Mucosa of stomach (tissue), 1 donor: Measurements from ENCODE around the gene THY1.
A peak's percentile ranks its signal among the peaks of the same experiment; 100 is the strongest.
"Not testable (repeated sequence)": the region's sequence is repeated elsewhere in the genome, so short reads cannot be mapped to it uniquely, and the experiment has no call there.

ENCODE experiments used
- H3K27me3 ChIP-seq: one replicate; pipeline ENCODE4 v1.7.0; 2013; ENCODE audit warnings: mild to moderate bottlenecking, low read length; ENCODE audit not compliant: control insufficient read depth, insufficient read depth
- H3K36me3 ChIP-seq: one replicate; pipeline ENCODE4 v1.7.0; 2013; ENCODE audit warnings: low read length; ENCODE audit not compliant: control insufficient read depth, insufficient read depth
- H3K4me1 ChIP-seq: one replicate; pipeline ENCODE4 v1.7.0; 2013; ENCODE audit warnings: mild to moderate bottlenecking, low read length; ENCODE audit not compliant: control insufficient read depth, insufficient read depth
- H3K4me3 ChIP-seq: one replicate; pipeline ENCODE4 v1.7.0; 2013; ENCODE audit warnings: low read length
- H3K9ac ChIP-seq: one replicate; pipeline ENCODE4 v1.7.0; 2013; ENCODE audit warnings: mild to moderate bottlenecking, low read length, moderate library complexity
- H3K9me3 ChIP-seq: one replicate; pipeline ENCODE4 v1.7.0; 2013; ENCODE audit warnings: mild to moderate bottlenecking, low read length, moderate library complexity; ENCODE audit not compliant: control insufficient read depth
- donor health status: Pancreatic carcinoma.

Gene THY1

DNA sequence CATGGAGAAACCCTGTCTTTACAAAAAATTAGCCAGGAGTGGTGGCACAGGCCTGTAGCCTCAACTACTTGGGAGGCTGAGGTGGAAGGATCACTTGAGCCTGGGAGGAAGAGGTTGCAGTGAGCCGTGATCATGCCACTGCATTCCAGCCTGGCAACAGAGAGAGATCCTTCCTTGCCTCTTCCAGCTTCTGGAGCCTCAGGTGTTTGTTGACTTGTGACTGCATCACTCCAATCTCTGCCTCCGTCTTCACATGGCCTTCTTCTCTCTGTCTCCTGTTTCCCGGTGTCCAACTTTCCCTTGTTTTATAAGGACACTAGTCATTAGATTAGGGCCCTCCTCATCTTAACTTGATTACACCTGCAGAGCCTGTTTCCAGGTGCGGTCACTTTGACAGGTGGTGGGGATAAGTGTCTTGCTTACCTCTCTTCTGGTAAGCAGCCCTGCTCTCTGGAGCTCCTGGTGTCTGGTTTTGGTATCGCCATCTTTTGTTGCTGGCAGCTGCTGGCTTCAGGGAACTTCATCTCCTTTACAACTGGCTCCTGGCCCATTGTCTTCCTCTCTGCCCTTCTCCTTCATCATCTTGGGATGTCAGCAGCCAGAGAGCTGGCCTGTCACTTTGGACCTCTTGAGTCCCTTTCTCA is 33.2 kb downstream of the THY1 start:
- H3K27me3 ChIP-seq: no peaks in the 10 kb centered on the region
- no peaks in the 10 kb centered on the region for H3K36me3 ChIP-seq
- no peak overlapping the region for H3K4me3 ChIP-seq
- H3K4me1 ChIP-seq: no peaks in the 10 kb centered on the region
- no peak overlapping the region for H3K9ac ChIP-seq
- no peaks in the 10 kb centered on the region for H3K9me3 ChIP-seq

DNA sequence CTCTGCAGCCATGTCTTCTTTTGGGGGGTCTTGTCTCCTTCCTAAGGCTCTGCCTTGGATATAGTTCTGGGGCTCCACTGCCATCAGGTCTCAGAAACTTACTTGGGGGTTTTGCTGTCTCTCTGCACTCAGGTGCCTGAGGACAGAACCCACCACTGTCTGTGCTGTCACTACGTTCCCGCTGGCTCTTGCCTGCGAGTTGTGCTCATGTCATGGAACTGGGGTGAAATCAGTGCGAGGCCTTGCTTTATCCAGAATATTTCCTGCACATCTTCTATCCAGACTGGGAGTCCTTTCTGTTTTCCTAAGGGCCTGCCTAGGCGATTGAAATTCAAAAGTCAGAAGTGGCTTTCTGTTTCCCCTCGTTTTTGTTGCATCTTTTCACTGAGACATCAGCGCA is 34.9 kb downstream of the THY1 start:
- Histone ChIP-seq H3K36me3 (no peaks in the 10 kb centered on the region), H3K4me1 (no peaks in the 10 kb centered on the region), H3K9me3 (no peaks in the 10 kb centered on the region), H3K9ac (no peak overlapping the region), H3K4me3 (no peak overlapping the region), H3K27me3 (no peaks in the 10 kb centered on the region)

DNA sequence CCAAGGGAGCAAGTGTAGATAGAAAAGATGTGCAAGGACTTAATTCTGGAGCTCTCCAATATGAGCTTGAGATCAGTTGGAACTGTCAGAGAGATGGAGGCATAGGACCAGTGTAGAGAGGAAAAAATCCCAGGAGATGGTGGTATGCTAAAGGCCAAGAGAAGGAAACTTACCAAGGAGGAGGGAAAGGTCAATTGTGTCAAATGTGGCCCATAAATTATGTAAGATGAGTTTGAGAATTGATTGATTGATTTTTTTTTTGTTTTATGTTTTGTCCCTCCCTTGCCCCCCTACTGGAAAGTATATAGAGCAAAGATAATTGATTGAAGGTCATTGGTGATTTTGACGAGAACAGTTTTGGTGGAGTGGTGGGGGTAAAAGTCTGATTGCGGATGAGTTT is 38.6 kb downstream of the THY1 start:
- H3K9me3 ChIP-seq: no peaks in the 10 kb centered on the region
- peaks cover 17% of the 10 kb centered on the region for H3K4me1 ChIP-seq
- H3K4me3 ChIP-seq: no peak overlapping the region
- no peak overlapping the region for H3K9ac ChIP-seq
- H3K27me3 ChIP-seq: peaks cover 12% of the 10 kb centered on the region
- H3K36me3 ChIP-seq: no peaks in the 10 kb centered on the region

DNA sequence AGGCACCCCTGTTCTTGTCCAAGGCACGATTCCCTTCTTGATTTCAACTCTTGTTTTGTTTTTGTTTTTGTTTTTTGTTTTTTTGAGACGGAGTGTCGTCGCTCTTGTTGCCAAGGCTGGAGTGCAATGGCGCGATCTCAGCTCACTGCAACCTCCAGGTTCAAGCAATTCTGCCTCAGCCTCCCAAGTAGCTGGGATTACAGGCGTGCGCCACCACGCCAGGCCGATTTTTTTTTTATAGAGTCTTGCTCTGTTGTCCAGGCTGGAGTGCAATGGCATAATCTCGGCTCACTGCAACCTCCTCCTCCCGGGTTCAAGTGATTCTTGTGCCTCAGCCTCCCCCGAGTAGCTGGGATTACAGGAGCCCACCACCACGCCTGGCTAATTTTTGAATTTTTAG is 40.5 kb downstream of the THY1 start:
- Histone ChIP-seq H3K27me3 (peaks cover 12% of the 10 kb centered on the region), H3K4me1 (peaks cover 17% of the 10 kb centered on the region)
- H3K9ac ChIP-seq, H3K4me3 ChIP-seq, H3K9me3 ChIP-seq, H3K36me3 ChIP-seq: not testable (repeated sequence)

DNA sequence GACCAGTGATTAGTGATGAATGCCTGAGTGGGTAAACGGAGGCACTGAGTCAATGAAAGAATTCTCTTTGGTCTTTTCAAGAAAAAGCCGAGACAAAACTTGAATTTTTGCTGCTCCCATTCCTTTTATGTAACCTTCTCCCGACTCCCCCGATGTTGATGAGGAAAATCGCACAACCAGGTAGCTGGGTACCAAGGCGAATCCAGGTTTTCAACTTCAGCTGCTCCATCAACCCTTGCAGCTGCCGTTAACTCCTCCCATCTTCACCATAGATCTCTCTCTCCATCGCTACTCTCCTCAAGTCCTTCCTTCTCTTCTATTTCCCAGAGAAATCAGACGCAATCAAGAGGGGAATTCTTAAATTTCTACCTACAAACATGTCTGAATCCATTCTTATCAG is 40.9 kb downstream of the THY1 start:
- Histone ChIP-seq H3K4me3 (peak overlapping the region; percentile 35), H3K36me3 (no peaks in the 10 kb centered on the region), H3K9me3 (no peaks in the 10 kb centered on the region), H3K4me1 (peaks cover 17% of the 10 kb centered on the region), H3K9ac (no peak overlapping the region), H3K27me3 (peaks cover 12% of the 10 kb centered on the region)

DNA sequence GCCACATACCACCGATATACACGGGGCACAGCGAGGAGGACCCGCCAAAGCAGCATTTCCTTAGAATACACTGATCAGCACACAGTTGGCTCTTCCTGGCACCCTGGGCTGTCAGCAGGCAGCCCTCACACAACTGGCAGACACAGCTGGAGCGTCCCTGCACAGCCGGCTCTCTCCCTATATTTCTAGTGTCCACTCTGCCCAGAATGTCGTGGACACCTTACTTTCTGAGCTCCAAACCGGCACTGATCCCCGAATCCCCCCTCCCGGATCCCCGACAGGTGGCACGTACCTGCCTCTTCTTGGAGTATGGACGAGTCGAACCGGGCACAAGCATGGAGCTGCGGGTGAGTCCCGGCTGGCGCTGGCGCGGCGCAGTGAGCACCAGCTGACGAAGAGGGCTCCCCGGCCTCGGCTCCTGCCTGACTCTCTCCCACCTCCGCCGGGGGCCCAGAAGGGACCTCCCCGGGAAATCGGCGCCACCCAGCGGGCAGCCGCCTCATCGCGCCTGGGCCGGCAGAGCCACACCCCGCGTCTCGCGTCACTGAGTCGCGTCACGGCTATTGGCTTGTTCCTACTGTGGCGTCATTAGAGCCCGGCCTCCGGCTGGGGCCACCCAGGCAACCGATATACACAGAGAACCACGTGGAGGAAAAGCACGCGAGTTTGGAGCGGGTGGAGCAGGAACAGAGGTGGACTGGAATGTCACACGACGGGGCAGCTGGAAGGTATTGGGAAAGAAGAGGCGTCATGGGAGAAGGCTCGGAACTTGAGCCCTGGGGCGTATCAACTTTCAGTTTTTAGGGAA is 41.6 kb downstream of the THY1 start, which contains the start of gene USP2:
USP2 (minus strand) TSS at position 510 of the 808 bp plus-strand sequence. CDS start 8,210 bp downstream, outside the sequence.
- Histone ChIP-seq H3K36me3 (no peaks in the 10 kb centered on the region), H3K9ac (peak within 1 kb of the TSS; percentile 68), H3K9me3 (no peaks in the 10 kb centered on the region), H3K4me3 (peak within 1 kb of the TSS; percentile 55), H3K4me1 (peaks cover 19% of the 10 kb centered on the region), H3K27me3 (peaks cover 12% of the 10 kb centered on the region)

DNA sequence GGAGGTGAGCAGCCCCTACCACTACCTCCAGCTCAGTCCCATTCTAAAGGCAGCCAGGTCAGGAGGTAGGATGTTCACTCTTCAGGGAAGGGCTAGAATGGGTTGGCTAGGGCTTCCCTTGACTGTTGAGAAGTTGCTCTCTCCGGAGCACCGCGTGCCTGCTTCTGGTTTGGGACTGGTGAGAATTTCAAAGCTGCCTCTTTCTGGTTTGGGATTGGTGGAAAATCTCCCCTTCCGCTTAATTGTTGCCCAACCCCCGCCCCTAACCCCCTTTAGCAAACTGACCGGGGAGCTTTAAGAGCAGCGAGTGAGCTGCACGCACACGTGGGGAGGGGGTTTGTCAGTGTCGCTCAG is 42.2 kb downstream of the THY1 start:
- H3K36me3 ChIP-seq: no peaks in the 10 kb centered on the region
- H3K9me3 ChIP-seq: no peaks in the 10 kb centered on the region
- peaks cover 25% of the 10 kb centered on the region for H3K4me1 ChIP-seq
- H3K27me3 ChIP-seq: peaks cover 12% of the 10 kb centered on the region
- peak overlapping the region; percentile 68 for H3K9ac ChIP-seq
- peak overlapping the region; percentile 55 for H3K4me3 ChIP-seq

DNA sequence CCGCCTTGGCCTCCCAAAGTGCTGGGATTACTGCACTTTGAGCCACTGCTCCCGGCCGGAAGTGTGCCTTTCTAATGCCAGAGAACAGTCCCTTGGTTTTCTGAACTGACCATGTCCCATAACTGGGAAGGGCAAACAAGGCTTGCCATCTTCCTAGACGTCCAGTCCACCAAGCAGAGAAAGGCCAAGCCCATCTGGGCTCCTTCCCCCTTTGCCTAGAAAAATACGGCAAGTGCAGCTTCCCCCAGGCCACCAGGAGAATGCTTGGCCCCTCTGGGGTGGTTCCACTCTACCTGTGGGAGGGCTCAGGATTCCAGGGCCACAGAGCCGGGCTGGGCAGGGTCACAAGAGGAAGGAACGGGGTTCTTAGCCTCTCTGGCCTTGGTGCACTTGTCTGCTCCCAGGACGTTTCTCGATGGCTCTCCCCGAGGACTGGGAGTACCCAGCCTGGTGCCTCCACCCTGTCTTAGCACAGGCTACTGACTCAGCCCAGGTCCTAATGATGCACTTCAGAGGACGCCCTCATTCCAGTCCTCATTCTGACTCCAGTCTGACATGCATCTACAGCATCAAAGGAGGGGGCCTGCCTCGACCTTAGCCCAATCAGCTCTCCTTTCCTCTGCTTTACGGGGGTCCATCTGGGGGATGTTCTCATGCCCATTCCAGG is 42.7 kb downstream of the THY1 start:
- H3K4me3 ChIP-seq: no peak overlapping the region
- no peaks in the 10 kb centered on the region for H3K36me3 ChIP-seq
- peaks cover 12% of the 10 kb centered on the region for H3K27me3 ChIP-seq
- H3K4me1 ChIP-seq: peaks cover 29% of the 10 kb centered on the region
- no peak overlapping the region for H3K9ac ChIP-seq
- no peaks in the 10 kb centered on the region for H3K9me3 ChIP-seq

DNA sequence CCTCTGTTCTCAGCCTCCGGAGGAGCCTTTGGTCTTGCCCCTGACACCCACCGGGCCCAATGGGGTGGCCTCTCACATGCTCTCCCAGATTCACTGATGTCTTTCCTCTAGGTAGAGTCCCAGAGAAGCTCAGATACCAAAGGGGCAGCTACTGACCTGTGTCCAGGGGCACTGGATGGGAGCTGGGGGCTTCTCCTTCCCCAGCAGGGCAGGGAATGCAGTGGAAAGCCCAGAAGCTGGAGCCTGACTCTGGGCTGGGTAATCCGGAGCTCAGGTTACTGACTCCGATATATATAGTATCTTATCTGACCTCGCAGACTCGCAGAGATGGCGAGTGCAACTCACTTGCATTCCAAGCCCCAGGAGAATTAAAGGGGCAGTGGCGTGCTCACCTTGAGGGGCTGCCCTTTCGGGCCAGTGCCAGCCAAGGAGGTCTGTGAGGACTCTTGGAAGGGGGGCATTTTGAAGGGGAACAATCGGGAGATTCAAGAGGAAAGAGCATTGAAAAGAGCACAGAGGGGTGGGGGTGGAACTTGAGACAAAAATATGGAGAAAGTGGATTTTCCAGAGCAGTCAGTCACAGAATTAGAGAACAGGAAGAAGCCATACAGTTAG is 44.0 kb downstream of the THY1 start:
- Histone ChIP-seq H3K9ac (no peak overlapping the region), H3K27me3 (peaks cover 12% of the 10 kb centered on the region), H3K36me3 (no peaks in the 10 kb centered on the region), H3K4me1 (peaks cover 35% of the 10 kb centered on the region), H3K4me3 (no peak overlapping the region), H3K9me3 (no peaks in the 10 kb centered on the region)

DNA sequence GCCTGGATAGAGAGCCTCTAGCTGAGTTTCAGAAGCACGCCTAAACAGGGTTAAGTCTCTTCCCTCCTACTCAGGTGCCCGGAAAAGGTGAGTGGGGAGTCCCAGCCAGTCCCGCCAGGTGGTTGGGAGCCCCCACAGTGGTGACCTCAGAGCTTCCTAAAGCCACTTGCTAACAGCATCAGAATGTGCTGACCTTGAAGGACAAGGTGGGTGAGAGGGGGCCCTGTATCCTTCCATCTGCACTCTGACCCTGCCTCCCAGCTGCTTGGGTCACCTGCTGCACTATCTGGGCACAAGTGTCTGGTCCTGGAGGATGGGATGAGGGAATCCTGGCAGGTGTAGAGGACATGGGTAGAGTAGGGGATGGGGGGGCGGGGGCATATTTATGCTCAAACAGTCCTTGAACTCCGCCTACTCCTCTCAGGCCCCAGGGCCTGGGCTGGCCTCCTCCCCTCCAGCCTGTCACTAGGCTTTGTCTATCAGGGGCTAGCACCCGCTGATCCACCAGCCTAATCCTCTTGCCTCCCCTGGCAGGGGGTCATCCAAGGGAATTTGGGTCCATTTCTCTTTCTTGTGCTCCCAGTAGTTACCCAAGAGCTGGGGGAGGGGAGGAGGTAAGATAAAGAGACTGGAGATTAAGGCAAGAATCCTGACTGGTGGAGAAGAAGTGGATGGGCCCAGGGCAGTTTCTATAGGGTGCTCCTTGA is 44.9 kb downstream of the THY1 start:
- Histone ChIP-seq H3K27me3 (peaks cover 12% of the 10 kb centered on the region), H3K36me3 (no peaks in the 10 kb centered on the region), H3K4me3 (no peak overlapping the region), H3K9me3 (no peaks in the 10 kb centered on the region), H3K9ac (no peak overlapping the region), H3K4me1 (peaks cover 35% of the 10 kb centered on the region)

DNA sequence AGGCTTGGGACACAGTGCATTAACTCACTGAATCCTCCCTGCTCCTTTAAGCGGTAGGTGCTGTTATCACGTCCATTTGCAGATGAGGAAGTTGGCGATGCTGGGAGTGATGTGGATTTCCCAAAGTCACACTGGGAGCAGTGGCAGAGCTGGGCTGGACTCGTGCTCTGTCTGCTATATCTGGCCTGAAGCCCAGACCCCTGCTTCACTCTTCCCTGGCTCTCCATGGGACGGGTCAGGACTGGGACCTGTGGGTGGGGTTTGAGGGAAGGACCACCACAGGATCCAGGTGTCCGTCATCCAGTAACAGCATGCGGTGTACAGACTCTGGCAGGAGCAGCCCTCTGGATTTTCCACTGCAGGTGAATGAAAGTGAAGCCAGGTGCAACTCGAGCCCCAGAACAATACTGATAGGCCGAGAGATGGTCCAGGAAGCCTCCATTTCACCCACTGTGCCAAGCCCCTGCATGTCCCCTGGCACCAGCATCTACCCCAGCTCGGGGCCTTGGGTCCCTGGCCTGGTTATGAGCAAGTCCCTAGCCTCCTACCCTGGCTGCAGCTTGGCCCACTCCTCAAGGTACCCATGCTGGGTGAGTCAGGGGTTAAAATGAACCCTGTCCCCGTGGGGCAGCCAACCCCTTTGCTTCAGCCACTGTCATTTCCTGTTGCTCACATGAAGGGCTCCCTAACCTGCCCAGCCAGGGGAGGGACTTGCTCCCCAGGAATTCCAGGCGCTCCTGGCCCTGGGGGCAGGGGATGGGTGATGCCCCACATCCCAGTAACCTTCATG is 45.7 kb downstream of the THY1 start:
- Histone ChIP-seq H3K27me3 (peaks cover 12% of the 10 kb centered on the region), H3K9ac (no peak overlapping the region), H3K9me3 (no peaks in the 10 kb centered on the region), H3K36me3 (no peaks in the 10 kb centered on the region), H3K4me1 (peaks cover 35% of the 10 kb centered on the region), H3K4me3 (no peak overlapping the region)
